NCI-H2029 treated with DMSO at 0.1 percent for 48 hours (cell line): ENCODE measurements around the gene KCNC2.

Source experiments
- DNase-seq: peaks from one replicate; lab custom pipeline; 2025; lab: John Stamatoyannopoulos, UW

Gene KCNC2

DNA sequence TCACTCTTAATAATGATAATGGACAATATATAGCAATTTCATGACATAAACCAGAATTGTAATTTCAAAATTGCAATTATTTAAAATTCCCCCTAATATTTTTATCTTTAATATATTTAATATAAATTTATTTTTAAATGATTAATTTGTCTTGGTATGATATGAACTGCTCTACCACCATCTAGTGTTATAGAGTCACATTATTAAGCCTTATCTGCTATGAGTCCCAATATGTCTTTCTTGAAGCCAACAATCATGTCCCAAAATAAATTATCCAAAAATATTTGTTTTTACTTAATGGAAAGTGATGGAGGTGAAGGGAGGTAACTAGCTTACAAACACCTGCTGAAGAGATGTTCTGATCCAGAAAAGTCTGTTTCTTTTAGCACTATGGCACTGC lies 151.4 kb downstream of the KCNC2 start:
- DNase-seq = no peak

DNA sequence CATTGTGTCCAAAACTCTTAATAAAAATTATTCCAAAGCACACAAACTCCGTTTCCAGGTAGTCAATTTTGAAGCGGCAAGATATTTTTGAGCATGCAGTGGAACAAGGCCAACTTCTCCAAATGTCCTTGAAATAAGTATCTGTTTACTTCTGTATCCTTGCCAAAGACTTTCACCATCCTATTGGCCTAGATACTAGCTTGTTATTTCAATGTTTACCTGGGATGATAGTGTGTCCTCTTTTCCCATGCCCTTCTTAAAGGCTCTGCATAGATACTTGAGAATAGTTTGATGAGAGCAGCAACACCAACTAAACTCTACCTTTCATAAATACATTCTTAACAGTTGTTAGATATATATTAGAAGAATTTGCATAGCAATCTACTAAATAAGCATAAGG lies 160.9 kb downstream of the KCNC2 start:
- DNase-seq = no peak

DNA sequence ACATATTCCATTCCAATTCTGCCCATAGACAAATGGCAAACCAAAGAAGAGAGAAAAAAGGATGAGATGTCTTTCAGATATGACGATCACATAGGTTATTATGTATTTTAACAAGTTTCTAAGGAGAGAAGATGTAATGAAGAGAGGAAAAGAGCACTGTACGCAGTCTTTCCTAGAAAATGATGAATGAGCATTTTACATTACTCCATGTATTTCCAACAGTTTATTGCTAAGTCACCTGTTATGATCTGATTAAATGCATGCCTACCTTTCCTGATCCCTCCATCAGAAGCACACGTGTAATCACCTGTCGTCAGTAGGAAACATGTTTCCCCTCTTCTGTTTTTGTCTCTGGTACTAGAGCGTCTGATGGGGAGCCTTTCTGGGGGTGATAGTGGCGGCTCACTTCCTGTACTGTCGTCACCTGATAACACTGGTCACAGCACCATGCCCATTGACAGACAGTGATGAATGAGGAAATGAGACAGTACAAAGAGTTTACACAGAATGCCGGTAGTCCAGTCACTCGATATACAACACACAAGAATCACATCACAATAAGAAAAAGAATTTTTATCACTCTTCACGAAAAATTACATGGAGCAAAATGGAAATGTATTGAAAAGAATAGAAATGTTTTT lies 161.6 kb downstream of the KCNC2 start:
- DNase-seq = no peak

DNA sequence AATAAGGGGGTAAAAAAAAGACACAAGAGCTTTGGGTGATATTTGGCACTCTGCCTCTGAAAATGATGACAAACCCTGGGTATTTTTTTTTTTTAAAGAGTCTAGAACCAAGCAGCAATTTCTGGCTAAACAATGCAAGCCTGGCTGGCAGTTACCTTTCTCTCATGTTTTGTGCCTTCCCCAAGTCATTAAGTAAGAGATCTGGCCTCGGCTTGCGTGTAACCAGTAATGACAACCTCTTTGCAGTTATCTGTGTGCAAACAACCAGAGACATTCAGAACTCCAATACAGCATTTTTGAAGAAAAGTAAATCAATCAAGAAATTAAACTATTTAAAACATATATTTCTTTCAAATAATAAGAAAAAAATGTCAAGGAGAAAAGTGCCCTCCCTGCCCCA lies 167.5 kb downstream of the KCNC2 start:
- DNase-seq = no peak

DNA sequence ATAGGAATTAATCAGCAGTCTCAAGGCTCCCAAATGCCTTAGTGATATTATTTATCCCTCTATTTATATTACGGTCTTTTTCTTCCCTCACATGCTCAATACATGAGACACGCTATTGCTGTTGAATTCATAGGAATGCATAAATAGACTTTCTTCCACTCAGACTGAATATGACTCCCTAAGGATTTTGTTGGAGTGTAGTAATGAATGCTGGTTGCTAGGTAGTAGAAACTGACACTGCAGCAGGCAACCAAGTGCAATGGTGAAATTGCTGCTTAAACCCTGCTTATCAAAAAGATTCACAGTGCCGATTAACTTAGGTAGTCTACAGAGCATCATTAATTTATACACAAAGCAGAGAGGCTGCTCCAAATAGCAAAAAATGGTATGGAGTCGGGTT lies 168.2 kb downstream of the KCNC2 start:
- DNase-seq = no peak

DNA sequence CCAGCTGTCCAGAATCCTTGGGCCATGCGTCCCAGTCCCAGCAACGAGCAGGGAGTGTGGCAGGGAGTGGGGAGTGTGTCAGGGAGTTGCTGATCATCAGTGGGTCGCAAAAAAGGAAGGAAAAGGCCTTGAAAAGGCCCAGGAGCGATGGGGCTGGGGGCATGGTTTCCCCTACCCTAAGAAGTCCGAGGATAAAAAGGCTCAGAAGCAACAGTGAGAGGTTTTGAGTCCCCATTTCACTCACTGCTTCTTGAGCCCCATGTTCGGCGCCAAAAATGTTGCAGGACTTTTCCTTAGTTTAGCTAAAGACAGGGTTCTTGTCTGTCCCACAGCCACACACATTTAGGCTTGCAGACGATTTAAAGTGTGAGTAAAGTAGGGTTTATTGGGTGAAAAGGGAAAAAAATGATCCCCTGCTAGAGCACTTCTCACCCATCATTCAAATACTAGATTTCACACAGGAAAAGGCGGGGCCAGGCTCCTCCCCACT lies 189.5 kb downstream of the KCNC2 start:
- DNase-seq = no peak

DNA sequence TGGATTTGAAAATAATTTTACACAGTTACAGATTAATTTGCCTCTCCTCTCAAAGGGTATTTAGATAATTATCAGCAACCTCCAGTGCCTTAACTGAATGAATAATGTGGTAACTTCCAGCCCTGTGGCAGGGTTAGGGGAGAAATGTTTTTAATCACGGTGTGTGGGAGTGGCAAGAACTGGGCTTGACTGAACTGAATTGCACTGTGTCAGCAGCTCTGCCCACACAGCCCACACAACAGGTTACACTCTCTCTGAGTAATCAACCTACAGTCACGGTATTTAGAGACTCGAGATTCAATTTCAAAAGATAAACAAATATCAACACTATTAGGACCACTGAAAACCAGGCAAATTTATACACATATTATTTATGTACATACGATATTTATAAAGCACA lies 198.5 kb downstream of the KCNC2 start:
- no peak for DNase-seq

DNA sequence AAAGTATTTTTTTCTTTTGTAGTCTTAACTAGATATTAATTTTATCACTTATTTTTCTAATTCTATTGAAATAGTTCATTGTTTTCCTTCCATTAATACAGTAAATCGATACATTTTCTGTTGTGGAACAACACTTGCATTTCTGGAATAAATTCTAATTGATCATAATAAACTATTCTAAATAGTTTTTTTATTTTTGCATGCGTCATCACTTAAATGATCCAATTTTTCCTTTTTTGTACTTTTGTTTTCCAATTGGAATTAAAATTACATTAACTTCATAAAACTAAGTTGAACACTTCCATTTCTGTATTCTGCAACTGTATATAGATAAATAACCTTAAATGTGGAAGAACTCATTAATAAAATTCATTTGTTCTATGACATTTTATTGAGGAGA lies 202.5 kb downstream of the KCNC2 start:
- DNase-seq = no peak

DNA sequence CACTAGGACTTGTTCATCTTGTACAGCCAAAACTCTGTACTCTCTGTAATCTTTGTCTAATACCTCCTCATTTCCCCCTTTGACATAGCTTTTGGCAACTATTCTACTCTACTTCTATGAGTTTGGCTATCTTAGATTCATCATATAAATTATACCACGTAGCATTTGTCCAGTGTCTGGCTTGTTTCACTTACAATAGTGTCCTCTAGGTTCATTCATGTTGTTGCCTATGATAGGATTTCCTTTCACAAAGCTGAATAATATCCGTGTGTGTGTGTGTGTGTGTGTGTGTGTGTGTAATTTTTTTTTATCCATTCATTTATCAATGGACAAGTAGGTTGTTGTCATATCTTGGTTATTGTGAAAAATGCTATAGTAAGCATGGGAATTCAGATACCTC lies 209.5 kb downstream of the KCNC2 start:
- no peak for DNase-seq

DNA sequence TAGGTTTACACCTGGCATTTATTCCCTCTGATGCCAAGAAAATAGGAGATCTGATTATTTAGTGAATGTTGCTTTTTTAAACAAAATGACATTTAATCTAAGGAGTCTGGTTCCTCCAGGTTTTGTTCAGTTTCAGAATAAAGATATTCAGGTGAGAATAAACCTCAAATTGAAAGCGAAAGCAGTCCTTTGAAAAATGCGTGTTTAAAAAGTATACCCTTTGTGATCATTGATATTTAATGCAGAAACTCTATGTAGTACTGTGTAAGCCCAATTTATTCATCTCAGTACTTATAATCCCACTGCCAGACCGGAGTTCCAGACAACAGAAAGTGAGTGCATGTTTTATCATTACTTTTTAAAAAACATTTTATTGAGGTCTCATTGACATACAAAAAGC lies 210.2 kb downstream of the KCNC2 start:
- no peak for DNase-seq
